Measurements from ENCODE around the gene FITM1. TPM values are rescaled to one million over a fixed set of nuclear protein-coding genes. Genes with fewer than 3 reads are reported as not detected.
A peak's percentile ranks its signal among the peaks of the same experiment; 100 is the strongest.

The FITM1 gene
- polyA plus RNA-seq, 2 of the 4 experiments (the other 2 are of a cell fraction), result 0.06 TPM; not detected in 1

- Histone ChIP-seq H3K4me2 (no peak overlapping the region), H3K27ac (no peak overlapping the region), H3K9me3 (no peaks in the 10 kb centered on the region), H3K4me1 (no peaks in the 10 kb centered on the region), H3K4me3 (no peak overlapping the region)
- WGBS (ENCODE audit: missing lambda C conversion rate), result 83% methylated on average over 4 of the region's 4 CpGs
- no peak for DNase-seq (ENCODE audit: low read depth in 1 of 2, low spot score in 1 of 2)
- no peak for TF ChIP-seq POLR2AphosphoS2 (conservative IDR thresholded peaks at IDR 0.05; ENCODE audit: low read length)
- ChIA-PET CTCF (interaction anchor here (0.6 to 1.9 kb wide), 3 partner anchors 14 to 334 kb away, joined by 3 to 9 read pairs (median 8); partner anchors contain the start of gene IRF9), POLR2A (interaction anchor here (0.6 kb wide), 1 partner anchor 76 kb away, joined by 3 read pairs; no protein-coding TSS in a partner anchor)
- no peak for ATAC-seq
- no peak for FAIRE-seq
Measured at GRCh38 chr14:24122416-24122815, 8.0 kb upstream of the FITM1 start.

GRCh38 chr14:24122898-24123297, 7.6 kb upstream of the FITM1 start:
- H3K4me3 ChIP-seq, result no peak overlapping the region
- DNase-seq (ENCODE audit: low read depth in 1 of 2, low spot score in 1 of 2) (no peak), FAIRE-seq (no peak), ATAC-seq (no peak)
- H3K9me3 ChIP-seq, result no peaks in the 10 kb centered on the region
- H3K4me2 ChIP-seq, result no peak overlapping the region
- no peak overlapping the region for H3K27ac ChIP-seq
- ChIA-PET CTCF (interaction anchor here (0.6 to 1.9 kb wide), 3 partner anchors 14 to 334 kb away, joined by 3 to 9 read pairs (median 8); partner anchors contain the start of gene IRF9), POLR2A (no interaction called here)
- TF ChIP-seq ZFP36 (IDR thresholded peaks at IDR 0.05; ENCODE audit: borderline replicate concordance, partially characterized antibody) (no peak), CHD2 (IDR thresholded peaks at IDR 0.05; ENCODE audit: low read length, partially characterized antibody) (no peak), KDM5A (IDR thresholded peaks at IDR 0.05) (no peak), MYC (IDR thresholded peaks at IDR 0.05; ENCODE audit: borderline replicate concordance, low read length) (no peak), CTCF (IDR thresholded peaks at IDR 0.05) (no peak), E2F6 (IDR thresholded peaks at IDR 0.05; ENCODE audit: borderline replicate concordance, low read depth) (no peak), POLR2AphosphoS2 (conservative IDR thresholded peaks at IDR 0.05; ENCODE audit: low read length) (no peak), PBX3 (IDR thresholded peaks at IDR 0.05) (no peak), HES2 (IDR thresholded peaks at IDR 0.05) (no peak), CHD4 (IDR thresholded peaks at IDR 0.05; ENCODE audit: borderline replicate concordance) (no peak), BHLHE40 (IDR thresholded peaks at IDR 0.05; ENCODE audit: low read depth, low read length) (no peak), EHMT2 (IDR thresholded peaks at IDR 0.05; ENCODE audit: low read depth) (no peak), CEBPB (IDR thresholded peaks at IDR 0.05) (no peak), FOXS1 (CRISPR knock-in tag; IDR thresholded peaks at IDR 0.05) (no peak), EHF (CRISPR knock-in tag; IDR thresholded peaks at IDR 0.05) (no peak), EP300 (IDR thresholded peaks at IDR 0.05) (no peak), SREBF2 (IDR thresholded peaks at IDR 0.05) (no peak)
- no peaks in the 10 kb centered on the region for H3K4me1 ChIP-seq
- 89% methylated on average over 8 of the region's 8 CpGs for WGBS (ENCODE audit: missing lambda C conversion rate)

- no peak overlapping the region for H3K4me3 ChIP-seq
- DNase-seq (ENCODE audit: low read depth in 1 of 2, low spot score in 1 of 2) (no peak), FAIRE-seq (no peak), ATAC-seq (peak in 1 of 2 experiments; percentile 31; a peak in 2 of 6 replicates)
- WGBS (ENCODE audit: missing lambda C conversion rate), result 85% methylated on average over 9 of the region's 9 CpGs
- no peaks in the 10 kb centered on the region for H3K4me1 ChIP-seq
- CTCF ChIA-PET, result interaction anchor here (1.1 to 4.5 kb wide), 6 partner anchors 7 to 37 kb away, joined by 3 to 22 read pairs (median 6); partner anchors contain the start of genes DCAF11, IRF9 and NRL
- H3K4me2 ChIP-seq, result no peak overlapping the region
- no peaks in the 10 kb centered on the region for H3K9me3 ChIP-seq
- no peak overlapping the region for H3K27ac ChIP-seq
- POLR2A ChIA-PET, result interaction anchor here (2.0 kb wide), 1 partner anchor 9 kb away, joined by 8 read pairs; the partner anchor contains the start of genes DCAF11 and NRL
- TF ChIP-seq MAFK (IDR thresholded peaks at IDR 0.05; ENCODE audit: partially characterized antibody) (no peak), RAD21 (conservative IDR thresholded peaks at IDR 0.05 in 1 of 2, IDR thresholded peaks at IDR 0.05 in 1 of 2) (no peak), MAZ (IDR thresholded peaks at IDR 0.05; ENCODE audit: borderline replicate concordance, low read depth, low read length) (no peak), CBX8 (IDR thresholded peaks at IDR 0.05) (no peak), CTCF (IDR thresholded peaks at IDR 0.05) (no peak), BCL3 (IDR thresholded peaks at IDR 0.05) (no peak), ATOH8 (CRISPR knock-in tag; IDR thresholded peaks at IDR 0.05; ENCODE audit: low read depth) (no peak)
Measured at GRCh38 chr14:24123424-24124417, 6.7 kb upstream of the FITM1 start.

All from A549 (cell line).